Thyroid gland (tissue), 4 donors: ENCODE measurements around the gene ZC3HAV1L.

ENCODE experiments used
- POLR2A ChIP-seq, 2 donors: fragments of 450-650 bp; IDR thresholded peaks; one replicate each; pipeline ENCODE4 v1.6.1; 2017; ENCODE audit warnings: antibody characterized with exemption in 2 of 2, mild to moderate bottlenecking in 2 of 2, moderate library complexity in 1 of 2
- TF ChIP-seq, protein P1 (sequence below), 6 experiments: fragments of 200-600 bp in 3 of 6; fragments of 450-650 bp in 3 of 6; sonication (generic) in 3 of 6; IDR thresholded peaks; one replicate each; pipeline ENCODE4 v1.5.1; 2016 to 2019; ENCODE audit warnings: antibody characterized with exemption in 6 of 6, mild to moderate bottlenecking in 2 of 6, inconsistent platforms in 1 of 6, moderate library complexity in 1 of 6

DNA sequence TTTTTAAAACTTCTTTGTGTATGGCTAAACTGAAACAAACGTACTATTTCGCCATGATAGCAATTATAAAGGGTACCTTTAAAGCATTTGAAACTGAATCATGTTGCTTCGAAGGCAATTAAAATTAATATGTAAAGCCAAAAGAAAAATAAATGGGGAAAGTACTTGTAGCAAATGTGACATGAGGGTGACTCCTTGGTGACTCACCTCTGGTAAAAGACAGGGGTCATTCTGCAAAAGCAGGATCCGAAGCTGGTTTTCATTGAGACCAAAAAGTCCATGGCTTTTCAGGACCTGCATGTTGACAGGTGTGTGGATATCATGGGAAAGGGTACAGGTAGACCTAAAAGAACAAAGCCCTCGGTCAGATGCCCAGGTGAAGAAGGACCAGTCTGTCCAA lies 1.5 kb downstream of the ZC3HAV1L start:
- TF ChIP-seq, protein P1, sequence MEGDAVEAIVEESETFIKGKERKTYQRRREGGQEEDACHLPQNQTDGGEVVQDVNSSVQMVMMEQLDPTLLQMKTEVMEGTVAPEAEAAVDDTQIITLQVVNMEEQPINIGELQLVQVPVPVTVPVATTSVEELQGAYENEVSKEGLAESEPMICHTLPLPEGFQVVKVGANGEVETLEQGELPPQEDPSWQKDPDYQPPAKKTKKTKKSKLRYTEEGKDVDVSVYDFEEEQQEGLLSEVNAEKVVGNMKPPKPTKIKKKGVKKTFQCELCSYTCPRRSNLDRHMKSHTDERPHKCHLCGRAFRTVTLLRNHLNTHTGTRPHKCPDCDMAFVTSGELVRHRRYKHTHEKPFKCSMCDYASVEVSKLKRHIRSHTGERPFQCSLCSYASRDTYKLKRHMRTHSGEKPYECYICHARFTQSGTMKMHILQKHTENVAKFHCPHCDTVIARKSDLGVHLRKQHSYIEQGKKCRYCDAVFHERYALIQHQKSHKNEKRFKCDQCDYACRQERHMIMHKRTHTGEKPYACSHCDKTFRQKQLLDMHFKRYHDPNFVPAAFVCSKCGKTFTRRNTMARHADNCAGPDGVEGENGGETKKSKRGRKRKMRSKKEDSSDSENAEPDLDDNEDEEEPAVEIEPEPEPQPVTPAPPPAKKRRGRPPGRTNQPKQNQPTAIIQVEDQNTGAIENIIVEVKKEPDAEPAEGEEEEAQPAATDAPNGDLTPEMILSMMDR (IDR thresholded peaks at IDR 0.05) = no peak
- TF ChIP-seq POLR2A (IDR thresholded peaks at IDR 0.05) = no peak
